NCI-H446 (cell line): ENCODE results near the gene MCM7.

Source experiments
- DNase-seq, 2 experiments: peaks; one replicate each; lab custom pipeline; 2025; lab: John Stamatoyannopoulos, UW

MCM7 gene

DNA sequence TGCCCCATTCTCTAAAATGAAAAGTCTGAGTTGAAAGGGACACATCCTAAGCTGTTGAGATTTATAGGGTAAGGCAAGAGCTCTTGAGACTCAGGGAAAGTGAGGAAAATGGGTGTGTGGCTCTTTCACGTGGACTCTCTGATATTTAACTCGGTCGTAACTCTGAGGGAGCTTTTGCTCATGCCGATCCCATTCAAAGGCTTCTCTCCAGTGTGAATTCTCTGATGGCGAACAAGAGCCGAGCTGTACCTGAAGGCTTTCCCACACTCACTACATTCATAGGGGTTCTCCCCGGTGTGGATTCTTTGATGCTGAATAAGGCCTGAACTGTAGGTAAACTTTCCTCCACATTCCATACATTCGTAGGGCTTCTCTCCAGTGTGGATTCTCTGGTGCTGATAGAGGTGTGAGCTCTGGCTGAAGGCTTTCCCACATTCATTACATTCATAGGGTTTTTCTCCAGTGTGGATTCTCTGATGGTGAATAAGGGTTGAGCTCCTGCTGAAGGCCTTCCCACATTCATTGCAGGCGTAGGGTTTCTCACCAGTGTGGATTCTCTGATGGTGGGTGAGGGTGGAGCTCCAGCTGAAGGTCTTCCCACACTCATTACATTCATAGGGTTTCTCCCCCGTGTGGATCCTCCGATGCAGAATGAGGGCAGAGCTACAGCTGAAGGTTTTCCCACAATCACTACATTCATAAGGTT is 30.0 kb downstream of the MCM7 start:
- no peak for DNase-seq

DNA sequence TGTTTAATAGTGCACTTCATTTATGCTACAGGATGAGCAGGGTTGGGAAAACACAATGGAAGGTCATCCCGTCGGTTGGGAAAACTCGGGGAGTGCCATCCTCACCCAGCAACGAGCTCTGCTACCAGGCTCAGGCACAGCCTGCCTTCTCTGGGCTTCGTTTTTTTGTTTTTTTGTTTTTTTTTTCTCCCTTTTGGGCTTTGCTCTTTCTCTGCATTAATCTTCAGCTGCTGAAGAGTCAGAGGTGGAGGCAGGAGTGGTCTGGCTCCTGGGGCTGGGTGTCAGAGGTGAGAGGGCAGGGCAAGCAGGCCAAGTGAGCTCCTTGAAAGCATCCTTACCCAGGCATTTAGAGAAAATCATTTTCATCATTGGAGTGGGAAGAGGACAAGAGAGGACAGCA is 31.2 kb downstream of the MCM7 start:
- no peak for DNase-seq

DNA sequence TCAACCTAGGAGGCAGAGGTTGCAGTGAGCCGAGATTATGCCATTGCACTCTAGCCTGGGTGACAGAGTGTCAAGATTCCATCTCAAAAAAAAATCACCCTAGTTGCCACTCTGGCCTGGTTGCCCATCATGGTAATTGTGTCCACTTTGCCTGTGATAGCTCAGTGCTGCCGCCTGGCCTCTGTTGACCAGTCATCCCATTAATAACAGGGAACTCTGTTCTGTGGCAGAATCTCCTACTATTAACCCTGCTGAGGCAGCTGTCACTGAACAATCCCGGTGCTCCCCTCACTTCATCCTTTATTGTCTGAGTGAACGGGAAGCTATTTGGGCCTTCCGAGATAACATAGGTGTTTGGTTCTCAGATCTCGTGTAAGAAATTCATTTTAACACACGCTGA is 34.2 kb downstream of the MCM7 start:
- no peak for DNase-seq

DNA sequence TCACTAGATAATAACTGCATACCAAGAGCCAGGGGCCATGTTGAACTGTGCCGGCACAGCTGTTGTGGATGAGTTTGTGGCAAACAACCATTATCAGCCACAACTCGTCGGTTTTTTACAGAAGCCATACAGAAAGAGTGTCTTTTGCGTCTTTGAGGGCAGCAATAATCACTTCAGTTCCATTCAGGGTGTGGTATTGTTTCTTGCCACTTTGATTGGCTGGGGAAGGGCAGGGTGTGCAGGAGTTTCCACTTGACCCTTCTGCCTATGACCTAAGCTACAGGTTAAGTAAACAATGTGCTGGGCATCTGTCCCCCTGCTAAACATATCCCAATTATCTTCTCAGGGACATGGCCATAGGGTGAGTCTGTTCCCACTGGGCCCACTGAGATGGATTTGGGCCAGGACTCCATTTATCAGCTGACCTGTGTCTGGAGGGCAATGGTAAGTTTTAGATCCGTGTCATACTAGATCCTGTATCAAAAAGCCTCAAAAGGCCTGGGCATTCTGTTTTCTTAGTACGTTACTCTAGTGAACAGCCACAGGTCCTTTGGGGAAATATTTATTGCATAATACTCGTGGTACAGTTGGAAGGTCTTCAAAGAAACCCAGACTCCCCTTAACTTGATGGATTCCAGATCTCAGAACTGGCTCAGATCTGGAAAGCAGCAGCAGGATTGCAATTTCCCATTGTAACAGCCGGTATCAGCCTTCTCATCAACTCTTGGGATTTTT is 35.6 kb downstream of the MCM7 start:
- no peak for DNase-seq

DNA sequence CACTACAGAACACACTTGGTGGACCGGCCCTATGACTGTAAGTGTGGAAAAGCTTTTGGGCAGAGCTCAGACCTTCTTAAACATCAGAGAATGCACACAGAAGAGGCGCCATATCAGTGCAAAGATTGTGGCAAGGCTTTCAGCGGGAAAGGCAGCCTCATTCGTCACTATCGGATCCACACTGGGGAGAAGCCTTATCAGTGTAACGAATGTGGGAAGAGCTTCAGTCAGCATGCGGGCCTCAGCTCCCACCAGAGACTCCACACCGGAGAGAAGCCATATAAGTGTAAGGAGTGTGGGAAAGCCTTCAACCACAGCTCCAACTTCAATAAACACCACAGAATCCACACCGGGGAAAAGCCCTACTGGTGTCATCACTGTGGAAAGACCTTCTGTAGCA is 37.0 kb downstream of the MCM7 start:
- no peak for DNase-seq

DNA sequence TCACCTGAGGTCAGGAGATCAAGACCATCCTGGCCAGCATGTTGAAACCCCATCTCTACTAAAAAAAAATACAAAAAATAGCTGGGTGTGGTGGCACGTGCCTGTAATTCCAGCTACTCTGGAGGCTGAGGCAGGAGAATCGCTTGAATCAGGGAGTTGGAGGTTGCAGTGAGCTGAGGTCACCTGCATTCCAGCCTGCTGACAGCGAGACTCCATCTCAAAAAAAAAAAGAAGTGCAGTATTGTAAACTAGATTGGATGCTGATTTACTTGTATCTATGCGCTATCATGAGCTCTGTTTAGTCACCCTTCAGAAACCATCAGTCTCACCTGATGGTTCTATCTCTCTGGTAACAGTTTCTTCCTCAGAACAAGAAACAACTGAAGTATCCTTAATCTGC is 37.8 kb downstream of the MCM7 start:
- no peak for DNase-seq

DNA sequence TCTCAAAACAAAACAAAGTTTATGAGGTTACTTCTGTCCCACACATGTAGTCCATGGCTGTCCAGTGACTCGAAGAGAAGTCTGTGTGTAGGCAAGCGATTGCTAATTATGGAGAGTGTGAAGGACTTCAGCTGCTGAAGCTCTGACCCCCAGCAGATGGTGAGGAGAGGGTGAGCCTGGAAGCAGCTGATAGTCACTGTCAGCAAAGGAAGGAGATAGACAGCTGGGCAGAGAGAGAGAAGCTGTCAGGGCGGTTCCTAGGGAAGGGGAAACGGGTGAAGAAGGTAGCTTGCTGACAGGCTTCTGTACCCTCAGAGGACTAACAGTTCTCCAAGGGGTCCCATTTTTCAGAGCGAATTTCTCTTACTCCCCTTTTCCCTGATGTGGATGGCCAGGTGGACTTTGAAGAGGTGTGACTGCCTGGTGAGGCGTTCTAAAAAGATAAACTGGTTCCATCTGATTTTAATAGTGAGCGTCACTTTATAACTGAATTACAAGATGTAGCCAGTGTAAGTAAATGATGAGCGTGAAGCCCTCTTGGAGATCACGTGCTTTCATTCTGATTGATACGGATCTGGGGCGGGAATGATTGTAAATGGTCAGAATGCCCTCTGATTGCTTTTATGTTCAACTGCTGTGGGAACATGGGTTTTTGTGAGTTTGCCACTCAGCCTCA is 39.5 kb downstream of the MCM7 start:
- no peak for DNase-seq

DNA sequence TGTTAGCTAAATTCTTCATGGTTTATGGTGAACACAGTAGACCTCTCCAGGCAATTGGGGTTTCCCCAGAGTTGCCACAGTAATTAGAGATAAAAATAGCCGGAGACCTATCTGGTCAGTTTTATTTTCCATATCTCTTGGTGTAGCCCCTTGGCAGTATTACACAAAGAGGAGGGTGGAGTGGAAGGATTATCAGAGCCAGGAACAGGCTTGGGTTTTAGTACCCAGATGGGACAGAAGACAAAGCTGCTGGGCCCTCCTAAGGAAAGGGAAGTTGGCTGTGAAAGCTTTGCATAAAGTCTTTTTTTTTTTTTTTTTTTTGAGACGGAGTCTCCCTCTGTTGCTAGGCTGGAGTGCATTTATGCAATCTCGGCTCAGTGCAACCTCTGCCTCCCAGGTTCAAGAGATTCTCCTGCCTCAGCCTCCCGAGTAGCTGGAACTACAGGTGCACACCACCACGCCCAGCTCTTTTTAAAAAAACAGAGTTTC is 41.9 kb downstream of the MCM7 start:
- no peak for DNase-seq

DNA sequence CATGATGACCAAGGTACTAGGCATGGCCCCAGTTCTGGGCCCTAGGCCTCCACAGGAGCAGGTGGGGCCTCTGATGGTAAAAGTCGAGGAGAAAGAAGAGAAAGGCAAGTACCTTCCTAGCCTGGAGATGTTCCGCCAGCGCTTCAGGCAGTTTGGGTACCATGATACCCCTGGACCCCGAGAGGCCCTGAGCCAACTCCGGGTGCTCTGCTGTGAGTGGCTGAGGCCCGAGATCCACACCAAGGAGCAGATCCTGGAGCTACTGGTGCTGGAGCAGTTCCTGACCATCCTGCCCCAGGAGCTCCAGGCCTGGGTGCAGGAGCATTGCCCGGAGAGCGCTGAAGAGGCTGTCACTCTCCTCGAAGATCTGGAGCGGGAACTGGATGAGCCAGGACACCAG is 44.2 kb downstream of the MCM7 start:
- DNase-seq, result no peak

DNA sequence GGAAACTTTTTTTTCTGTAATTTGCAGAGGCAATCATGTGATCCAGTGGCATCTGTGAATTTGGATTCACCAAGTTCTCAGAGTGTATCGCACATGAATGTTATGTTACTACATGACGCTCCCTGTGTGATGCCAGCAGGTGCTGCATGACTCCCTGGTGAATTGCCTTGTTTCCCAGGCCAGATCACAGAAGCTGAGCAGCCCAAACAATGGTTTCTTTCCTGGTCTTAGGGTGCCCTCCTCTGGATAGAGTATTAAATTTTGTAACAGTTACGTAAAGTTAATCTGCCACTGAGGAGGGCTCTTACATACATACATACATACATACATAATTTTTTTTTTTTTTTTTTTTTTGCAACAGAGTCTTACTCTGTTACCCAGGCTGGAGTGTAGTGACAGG is 48.0 kb downstream of the MCM7 start:
- DNase-seq, result peak in 1 of 2 experiments; percentile 37

DNA sequence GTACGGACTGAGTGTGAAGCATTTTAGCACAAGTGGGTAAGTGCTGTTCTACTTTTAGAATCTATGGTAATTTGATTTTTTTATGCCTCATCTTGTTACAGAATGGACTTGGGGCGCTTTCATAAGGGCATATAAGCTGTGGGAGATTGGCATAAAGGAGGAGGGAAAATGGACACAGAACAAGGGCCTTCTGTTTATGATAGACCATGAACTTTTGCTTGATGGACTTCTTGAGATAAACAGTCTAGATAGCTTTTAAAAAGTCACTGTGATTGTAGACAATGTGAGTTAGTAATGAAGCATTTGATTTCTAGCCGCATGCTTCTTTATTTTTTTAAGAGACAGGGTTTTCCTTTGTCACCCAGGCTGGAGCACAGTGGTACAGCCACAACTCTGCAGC is 49.6 kb downstream of the MCM7 start:
- DNase-seq, result no peak

DNA sequence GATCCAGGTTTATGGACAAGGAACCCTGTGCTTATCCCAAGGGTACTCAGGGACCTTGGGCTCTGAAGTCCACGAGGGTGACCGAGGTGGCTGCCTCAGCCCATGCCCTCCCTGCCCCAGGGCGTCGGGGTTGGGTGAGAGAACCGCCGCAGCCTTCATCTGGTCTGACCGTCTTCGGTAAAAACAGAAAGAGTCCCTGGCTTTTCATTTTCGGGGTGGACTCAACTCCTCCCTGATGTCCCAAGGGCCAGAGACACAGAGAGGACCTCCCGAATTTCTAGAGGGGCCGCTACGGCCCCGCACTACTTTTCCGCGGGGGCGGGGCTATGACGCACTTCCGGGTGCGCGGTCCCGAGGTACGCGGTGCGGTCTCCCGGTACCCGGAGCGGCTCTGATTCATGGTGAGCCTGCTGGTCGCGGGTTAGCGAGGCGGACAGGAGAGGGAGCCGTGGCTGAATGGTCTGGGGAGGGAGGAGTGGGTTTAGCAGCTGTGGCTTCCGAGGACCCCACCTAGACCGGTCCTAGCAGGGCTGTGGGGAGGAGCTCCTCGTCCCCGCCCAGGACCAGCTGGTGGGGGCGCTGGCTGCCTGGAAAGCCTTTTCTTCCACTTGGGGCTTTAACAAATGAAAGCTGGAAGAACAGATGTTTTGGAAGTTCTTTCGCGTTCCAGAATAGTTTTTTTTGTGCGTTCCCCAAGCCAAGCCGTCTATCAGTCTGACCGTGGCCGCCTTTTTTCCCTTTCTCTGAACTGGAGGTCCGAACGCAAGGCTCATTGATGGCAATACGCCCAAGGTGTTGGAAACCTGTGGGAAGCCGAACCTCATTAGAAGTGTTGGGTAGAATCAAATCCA is 51.5 kb downstream of the MCM7 start, which contains the start of gene ZSCAN21:
ZSCAN21 (plus strand) TSS at position 334 of the 851 bp plus-strand sequence. CDS start 7,233 bp downstream, outside the sequence.
- DNase-seq, result peak; percentile 67 to 79

DNA sequence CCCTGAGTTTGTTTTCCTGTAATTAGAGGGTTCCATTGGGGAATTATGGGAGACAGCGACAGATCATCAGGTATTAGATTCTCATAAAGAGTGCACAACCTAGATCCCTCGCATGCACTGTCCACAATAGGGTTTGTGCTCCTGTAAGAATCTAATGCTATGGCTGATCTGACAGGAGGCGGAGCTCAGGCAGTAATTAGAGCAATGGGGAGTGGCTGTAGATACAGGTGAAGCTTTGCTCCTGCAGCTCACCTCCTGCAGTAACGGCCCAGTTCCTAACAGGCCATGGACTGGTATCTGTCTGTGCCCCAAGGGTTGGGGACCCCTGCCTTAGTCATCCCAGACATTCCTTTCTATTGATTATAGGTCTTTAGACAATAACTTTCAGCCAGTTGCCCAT is 52.5 kb downstream of the MCM7 start:
- DNase-seq, result no peak

DNA sequence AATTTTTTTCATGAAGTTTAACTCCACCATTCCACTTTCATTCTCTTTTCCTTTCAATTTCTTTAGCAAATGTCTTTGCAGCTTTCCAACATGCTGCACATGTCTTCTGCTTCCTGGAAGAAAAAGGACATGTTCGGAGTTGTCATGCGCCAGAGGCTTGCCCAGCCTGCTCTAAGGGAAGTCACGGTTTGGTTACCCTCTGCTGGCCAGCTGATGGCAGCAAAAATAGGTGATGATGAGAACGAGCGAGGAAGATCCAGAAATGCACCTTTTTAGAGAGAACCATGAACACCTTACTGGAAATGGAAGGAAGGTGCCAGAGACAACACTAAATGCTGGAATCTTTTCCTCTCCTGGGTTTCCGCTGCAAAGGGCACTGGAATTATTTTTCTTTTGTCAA is 56.5 kb downstream of the MCM7 start:
- no peak for DNase-seq
